Keratinocyte (primary cell): ENCODE data around the gene NAT9. TPM values are rescaled to one million over a fixed set of nuclear protein-coding genes. Genes with fewer than 3 reads are reported as not detected.

Experiments used
- DNase-seq: peaks from one replicate; pipeline ENCODE4 v3.0.0-alpha.2; 2011; ENCODE audit warnings: low read depth, missing footprints, low spot score
- FAIRE-seq: peaks from 2 replicates; lab custom pipeline; 2011; peaks lifted over from hg19 to GRCh38; lab: Jason Lieb, UNC
- H2AFZ ChIP-seq: 2 replicates; pipeline ENCODE4 v1.6.0; 2012; ENCODE audit warnings: low read length, control low read depth, inconsistent platforms; ENCODE audit not compliant: control insufficient read depth
- H3K27ac ChIP-seq: 2 replicates; pipeline ENCODE4 v1.5.1; 2011; ENCODE audit warnings: low read length; ENCODE audit not compliant: control insufficient read depth, insufficient read depth
- H3K27me3 ChIP-seq: 3 replicates; pipeline ENCODE4 v1.6.0; 2011; ENCODE audit warnings: low read length; ENCODE audit not compliant: control insufficient read depth, insufficient read depth; ENCODE audit errors: extremely low read depth
- H3K36me3 ChIP-seq, 2 experiments: 2 replicates in 1 of 2; 3 replicates in 1 of 2; pipeline ENCODE4 v1.5.1; 2011; ENCODE audit warnings: low read length in 2 of 2, mild to moderate bottlenecking in 1 of 2; ENCODE audit not compliant: control insufficient read depth in 2 of 2, insufficient read depth in 2 of 2; ENCODE audit errors: extremely low read depth in 1 of 2
- H3K4me1 ChIP-seq: 3 replicates; pipeline ENCODE4 v1.5.1; 2011; ENCODE audit warnings: low read length; ENCODE audit not compliant: control insufficient read depth, insufficient read depth; ENCODE audit errors: extremely low read depth
- H3K4me2 ChIP-seq: 3 replicates; pipeline ENCODE4 v1.6.0; 2011; ENCODE audit warnings: low read depth, low read length; ENCODE audit not compliant: control insufficient read depth, insufficient read depth; ENCODE audit errors: extremely low read depth
- H3K4me3 ChIP-seq, 3 experiments: fragments of 200-600 bp in 1 of 3; sonication (generic) in 1 of 3; 2 replicates in 2 of 3; 3 replicates in 1 of 3; pipeline ENCODE4 v1.5.1; 2011 to 2016; ENCODE audit warnings: low read length in 3 of 3, mild to moderate bottlenecking in 3 of 3, control low read depth in 2 of 3, inconsistent platforms in 1 of 3, low read depth in 1 of 3, mixed read lengths in 1 of 3, mixed run types in 1 of 3, moderate library complexity in 1 of 3; ENCODE audit not compliant: control insufficient read depth in 2 of 3, insufficient read depth in 2 of 3; ENCODE audit errors: extremely low read depth in 1 of 3
- H3K79me2 ChIP-seq: 2 replicates; pipeline ENCODE4 v1.6.0; 2012; ENCODE audit warnings: low read length; ENCODE audit not compliant: control insufficient read depth, insufficient read depth
- H3K9ac ChIP-seq: 3 replicates; pipeline ENCODE4 v1.6.0; 2011; ENCODE audit warnings: low read length; ENCODE audit not compliant: control insufficient read depth, insufficient read depth; ENCODE audit errors: extremely low read depth
- H3K9me1 ChIP-seq: 3 replicates; pipeline ENCODE4 v1.6.0; 2011; ENCODE audit warnings: low read length; ENCODE audit not compliant: control insufficient read depth, insufficient read depth; ENCODE audit errors: extremely low read depth
- H3K9me3 ChIP-seq: 2 replicates; pipeline ENCODE4 v1.5.1; 2012; ENCODE audit warnings: low read depth, low read length; ENCODE audit not compliant: control insufficient read depth
- H4K20me1 ChIP-seq: 3 replicates; pipeline ENCODE4 v1.6.0; 2011; ENCODE audit warnings: low read length; ENCODE audit not compliant: control insufficient read depth, insufficient read depth; ENCODE audit errors: extremely low read depth
- EZH2 ChIP-seq: IDR thresholded peaks from one replicate; pipeline ENCODE4 v1.6.1; 2012; ENCODE audit warnings: inconsistent platforms, mild to moderate bottlenecking, low read length, moderate library complexity
- dilution Hi-C: fragments of 300-500 bp; cut with MboI; formaldehyde crosslinking; loops from one replicate; pipeline ENCODE4 v1.7.0; 2020; ENCODE audit warnings: low sequenced_read_pairs; ENCODE audit not compliant: extremely low pct_ligation_motif_present
- polyA plus RNA-seq, 5 experiments: library from polyadenylated mRNA; depleted of rRNA in 3 of 5; stranded (reverse) in 3 of 5; stranded (forward) in 1 of 5; unstranded in 1 of 5; fragments of >200 nt; gene quantifications; 1 replicate in 1 of 5; 2 replicates in 3 of 5; 3 replicates in 1 of 5; pipeline versions ENCODE4 v1.2.1 to v1.2.3, GENCODE V29; 2011 to 2012; ENCODE audit warnings: missing spikeins in 2 of 5, low read depth in 1 of 5, low replicate concordance in 1 of 5
- TF ChIP-seq, protein P1 (sequence below), 3 experiments: IDR thresholded peaks in 1 of 3; conservative IDR thresholded peaks in 1 of 3; optimal IDR thresholded peaks in 1 of 3; 2 replicates in 2 of 3; 3 replicates in 1 of 3; pipeline versions ENCODE3 to v1.5.1; 2011; ENCODE audit warnings: low read length in 3 of 3, mild to moderate bottlenecking in 3 of 3, moderate library complexity in 2 of 3, control low read depth in 1 of 3, inconsistent platforms in 1 of 3; ENCODE audit not compliant: insufficient read depth in 2 of 3; ENCODE audit errors: extremely low read depth in 1 of 3

Gene NAT9
- polyA plus RNA-seq, 1 donor (not counting 4 experiments of a cell fraction or from before 2014, with no cell fraction given): 34.6 TPM

- Histone ChIP-seq H3K27me3 (no peaks in the 10 kb centered on the region), H4K20me1 (no peaks in the 10 kb centered on the region), H3K9me3 (no peaks in the 10 kb centered on the region), H3K9me1 (no peaks in the 10 kb centered on the region), H3K4me2 (no peak overlapping the region), H2AFZ (no peak overlapping the region), H3K4me1 (peaks cover 14% of the 10 kb centered on the region), H3K36me3 (peaks cover 5 to 21% of the 10 kb centered on the region in 2 experiments), H3K27ac (no peak overlapping the region), H3K9ac (no peak overlapping the region), H3K4me3 (no peak overlapping the region), H3K79me2 (peaks cover 16% of the 10 kb centered on the region)
- DNase-seq: no peak
- no peak for TF ChIP-seq EZH2
- TF ChIP-seq, protein P1, sequence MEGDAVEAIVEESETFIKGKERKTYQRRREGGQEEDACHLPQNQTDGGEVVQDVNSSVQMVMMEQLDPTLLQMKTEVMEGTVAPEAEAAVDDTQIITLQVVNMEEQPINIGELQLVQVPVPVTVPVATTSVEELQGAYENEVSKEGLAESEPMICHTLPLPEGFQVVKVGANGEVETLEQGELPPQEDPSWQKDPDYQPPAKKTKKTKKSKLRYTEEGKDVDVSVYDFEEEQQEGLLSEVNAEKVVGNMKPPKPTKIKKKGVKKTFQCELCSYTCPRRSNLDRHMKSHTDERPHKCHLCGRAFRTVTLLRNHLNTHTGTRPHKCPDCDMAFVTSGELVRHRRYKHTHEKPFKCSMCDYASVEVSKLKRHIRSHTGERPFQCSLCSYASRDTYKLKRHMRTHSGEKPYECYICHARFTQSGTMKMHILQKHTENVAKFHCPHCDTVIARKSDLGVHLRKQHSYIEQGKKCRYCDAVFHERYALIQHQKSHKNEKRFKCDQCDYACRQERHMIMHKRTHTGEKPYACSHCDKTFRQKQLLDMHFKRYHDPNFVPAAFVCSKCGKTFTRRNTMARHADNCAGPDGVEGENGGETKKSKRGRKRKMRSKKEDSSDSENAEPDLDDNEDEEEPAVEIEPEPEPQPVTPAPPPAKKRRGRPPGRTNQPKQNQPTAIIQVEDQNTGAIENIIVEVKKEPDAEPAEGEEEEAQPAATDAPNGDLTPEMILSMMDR (optimal IDR thresholded peaks at IDR 0.05 in 1 of 3, IDR thresholded peaks at IDR 0.05 in 1 of 3, conservative IDR thresholded peaks at IDR 0.05 in 1 of 3; ENCODE audit: extremely low read depth in 1 of 3, insufficient read depth in 2 of 3, low read length in 3 of 3): no peak
- FAIRE-seq: no peak
- dilution Hi-C loops: no loop called here
Measured at GRCh38 chr17:74764751-74765286, 11.3 kb downstream of the NAT9 start.

DNA sequence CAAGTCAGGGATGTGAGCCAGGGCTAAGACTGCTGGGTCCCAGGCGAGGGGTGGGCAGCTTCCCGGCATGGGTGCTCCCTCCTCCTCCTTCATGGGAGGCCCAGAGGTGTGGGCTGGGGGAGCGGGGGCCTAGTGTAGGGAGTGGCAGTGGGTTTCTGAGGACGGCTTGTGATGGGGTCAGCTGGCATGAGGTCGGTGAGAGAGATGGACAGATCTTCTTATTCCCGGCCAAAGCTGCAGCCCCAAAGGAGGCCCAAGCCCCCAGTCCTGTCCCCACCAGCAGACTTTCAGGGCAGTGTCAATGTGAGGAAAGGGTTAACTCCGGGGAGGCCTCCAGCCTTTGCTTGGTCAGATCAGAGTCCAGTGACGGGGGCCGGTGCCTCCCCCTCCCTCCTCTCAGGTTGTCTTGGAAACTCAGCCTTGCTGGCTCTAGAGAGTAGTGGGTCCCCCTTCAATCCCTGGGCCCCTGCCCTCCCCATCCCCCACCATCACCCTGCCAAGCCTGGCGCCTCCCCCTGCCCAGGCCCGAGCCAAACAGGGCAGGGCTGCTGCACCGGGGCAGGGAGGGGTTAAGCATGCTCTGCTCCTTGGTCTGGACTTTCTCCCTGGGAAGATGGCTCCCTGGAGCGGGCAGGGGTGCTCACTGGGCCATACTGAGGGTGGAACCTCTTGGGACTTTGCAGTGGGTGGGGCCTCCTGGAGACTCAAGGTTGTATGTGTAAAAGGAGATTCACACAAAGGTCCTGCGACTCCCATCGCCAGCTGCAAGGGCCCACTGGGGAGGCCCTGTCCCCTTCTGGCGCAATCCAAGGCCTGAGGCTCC is 12.4 kb downstream of the NAT9 start:
- no peak overlapping the region for H3K4me2 ChIP-seq
- no peak overlapping the region for H3K27ac ChIP-seq
- H3K27me3 ChIP-seq: no peaks in the 10 kb centered on the region
- peaks cover 24% of the 10 kb centered on the region for H3K4me1 ChIP-seq
- H3K9ac ChIP-seq: no peak overlapping the region
- FAIRE-seq: no peak
- H3K9me1 ChIP-seq: peaks cover 4% of the 10 kb centered on the region
- no peak overlapping the region for H2AFZ ChIP-seq
- no peaks in the 10 kb centered on the region for H3K9me3 ChIP-seq
- no peak overlapping the region for H3K4me3 ChIP-seq
- H3K79me2 ChIP-seq: peaks cover 19% of the 10 kb centered on the region
- no peak for TF ChIP-seq EZH2
- TF ChIP-seq, protein P1 (optimal IDR thresholded peaks at IDR 0.05 in 1 of 3, IDR thresholded peaks at IDR 0.05 in 1 of 3, conservative IDR thresholded peaks at IDR 0.05 in 1 of 3; ENCODE audit: extremely low read depth in 1 of 3, insufficient read depth in 2 of 3, low read length in 3 of 3): no peak
- dilution Hi-C loops: no loop called here
- H4K20me1 ChIP-seq: no peaks in the 10 kb centered on the region
- DNase-seq: no peak
- peaks cover 3 to 16% of the 10 kb centered on the region in 2 experiments for H3K36me3 ChIP-seq
